ENCODE data around the gene NEDD9.

DNA sequence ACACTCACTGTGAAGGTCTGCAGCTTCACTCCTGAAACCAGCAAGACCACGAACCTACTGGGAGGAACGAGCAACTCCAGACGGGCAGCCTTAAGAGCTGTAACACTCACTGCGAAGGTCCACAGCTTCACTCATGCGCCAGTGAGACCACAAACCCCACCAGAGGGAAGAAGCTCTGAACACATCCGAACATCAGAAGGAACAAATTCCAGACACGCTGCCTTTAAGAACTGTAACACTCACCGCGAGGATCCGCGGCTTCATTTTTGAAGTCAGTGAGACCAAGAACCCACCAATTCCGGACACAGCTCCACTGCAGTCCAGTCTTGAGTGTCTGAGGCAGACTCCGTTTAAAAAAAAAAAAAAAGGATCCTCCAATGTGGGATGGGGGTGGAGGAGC, 60.5 kb downstream of the NEDD9 start:
- TF ChIP-seq EZH2 (IDR thresholded peaks at IDR 0.05; ENCODE audit: low read length) (no peak), CTCF (optimal IDR thresholded peaks at IDR 0.05 in 1 of 3, IDR thresholded peaks at IDR 0.05 in 1 of 3, conservative IDR thresholded peaks at IDR 0.05 in 1 of 3; ENCODE audit: extremely low read depth in 1 of 3, insufficient read depth in 2 of 3, low read length in 3 of 3) (no peak)
